Measurements from ENCODE around the gene ME3. TPM values are rescaled to one million over a fixed set of nuclear protein-coding genes. Genes with fewer than 3 reads are reported as not detected.

ME3 gene
- total RNA-seq, 1 experiment from 2014 or later = 1.8 TPM

GRCh38 chr11:86639137-86639536 lies 33.3 kb downstream of the ME3 start (continued):
- TF ChIP-seq, protein P1, sequence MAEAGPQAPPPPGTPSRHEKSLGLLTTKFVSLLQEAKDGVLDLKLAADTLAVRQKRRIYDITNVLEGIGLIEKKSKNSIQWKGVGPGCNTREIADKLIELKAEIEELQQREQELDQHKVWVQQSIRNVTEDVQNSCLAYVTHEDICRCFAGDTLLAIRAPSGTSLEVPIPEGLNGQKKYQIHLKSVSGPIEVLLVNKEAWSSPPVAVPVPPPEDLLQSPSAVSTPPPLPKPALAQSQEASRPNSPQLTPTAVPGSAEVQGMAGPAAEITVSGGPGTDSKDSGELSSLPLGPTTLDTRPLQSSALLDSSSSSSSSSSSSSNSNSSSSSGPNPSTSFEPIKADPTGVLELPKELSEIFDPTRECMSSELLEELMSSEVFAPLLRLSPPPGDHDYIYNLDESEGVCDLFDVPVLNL (CRISPR knock-in tag; IDR thresholded peaks at IDR 0.05; ENCODE audit: borderline replicate concordance, low read depth) = no peak
- no peak for TF ChIP-seq NFYB (CRISPR knock-in tag; conservative IDR thresholded peaks at IDR 0.05; ENCODE audit: low read depth)
- no peak for TF ChIP-seq ETV6 (CRISPR knock-in tag; IDR thresholded peaks at IDR 0.05)

GRCh38 chr11:86638673-86639072 lies 33.7 kb downstream of the ME3 start:
- no peaks in the 10 kb centered on the region; the same call in 1 of the 2 replicates for H3K27me3 Mint-ChIP-seq (ENCODE audit: low read depth)
- ChIA-PET CTCF (interaction anchor here (0.6 to 2.0 kb wide), 5 partner anchors 30 to 242 kb away, joined by 3 to 8 read pairs (median 3); no protein-coding TSS in a partner anchor), POLR2A (no interaction called here)
- TF ChIP-seq ZNF219 (CRISPR knock-in tag; IDR thresholded peaks at IDR 0.05; ENCODE audit: borderline replicate concordance) (no peak), ZNF232 (CRISPR knock-in tag; IDR thresholded peaks at IDR 0.05) (no peak), EMX1 (CRISPR knock-in tag; IDR thresholded peaks at IDR 0.05) (no peak), KAT7 (CRISPR knock-in tag; IDR thresholded peaks at IDR 0.05; ENCODE audit: borderline replicate concordance) (no peak), ZNF317 (CRISPR knock-in tag; IDR thresholded peaks at IDR 0.05; ENCODE audit: borderline replicate concordance, low read depth) (no peak), STAT6 (CRISPR knock-in tag; conservative IDR thresholded peaks at IDR 0.05; ENCODE audit: low read depth) (no peak), RELA (CRISPR knock-in tag; IDR thresholded peaks at IDR 0.05; ENCODE audit: borderline replicate concordance) (no peak), ESRRA (CRISPR knock-in tag; IDR thresholded peaks at IDR 0.05; ENCODE audit: borderline replicate concordance) (no peak), NR3C1 (CRISPR knock-in tag; conservative IDR thresholded peaks at IDR 0.05; ENCODE audit: low read depth) (no peak), ATF1 (CRISPR knock-in tag; IDR thresholded peaks at IDR 0.05) (no peak), ZSCAN18 (CRISPR knock-in tag; IDR thresholded peaks at IDR 0.05) (no peak), TCF7 (CRISPR knock-in tag; IDR thresholded peaks at IDR 0.05; ENCODE audit: low read depth) (no peak)
- TF ChIP-seq, protein P2, sequence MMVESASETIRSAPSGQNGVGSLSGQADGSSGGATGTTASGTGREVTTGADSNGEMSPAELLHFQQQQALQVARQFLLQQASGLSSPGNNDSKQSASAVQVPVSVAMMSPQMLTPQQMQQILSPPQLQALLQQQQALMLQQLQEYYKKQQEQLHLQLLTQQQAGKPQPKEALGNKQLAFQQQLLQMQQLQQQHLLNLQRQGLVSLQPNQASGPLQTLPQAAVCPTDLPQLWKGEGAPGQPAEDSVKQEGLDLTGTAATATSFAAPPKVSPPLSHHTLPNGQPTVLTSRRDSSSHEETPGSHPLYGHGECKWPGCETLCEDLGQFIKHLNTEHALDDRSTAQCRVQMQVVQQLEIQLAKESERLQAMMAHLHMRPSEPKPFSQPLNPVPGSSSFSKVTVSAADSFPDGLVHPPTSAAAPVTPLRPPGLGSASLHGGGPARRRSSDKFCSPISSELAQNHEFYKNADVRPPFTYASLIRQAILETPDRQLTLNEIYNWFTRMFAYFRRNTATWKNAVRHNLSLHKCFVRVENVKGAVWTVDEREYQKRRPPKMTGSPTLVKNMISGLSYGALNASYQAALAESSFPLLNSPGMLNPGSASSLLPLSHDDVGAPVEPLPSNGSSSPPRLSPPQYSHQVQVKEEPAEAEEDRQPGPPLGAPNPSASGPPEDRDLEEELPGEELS (CRISPR knock-in tag; IDR thresholded peaks at IDR 0.05) = no peak
- TF ChIP-seq, protein P1 (CRISPR knock-in tag; IDR thresholded peaks at IDR 0.05; ENCODE audit: borderline replicate concordance, low read depth) = no peak
- TF ChIP-seq, protein P3, sequence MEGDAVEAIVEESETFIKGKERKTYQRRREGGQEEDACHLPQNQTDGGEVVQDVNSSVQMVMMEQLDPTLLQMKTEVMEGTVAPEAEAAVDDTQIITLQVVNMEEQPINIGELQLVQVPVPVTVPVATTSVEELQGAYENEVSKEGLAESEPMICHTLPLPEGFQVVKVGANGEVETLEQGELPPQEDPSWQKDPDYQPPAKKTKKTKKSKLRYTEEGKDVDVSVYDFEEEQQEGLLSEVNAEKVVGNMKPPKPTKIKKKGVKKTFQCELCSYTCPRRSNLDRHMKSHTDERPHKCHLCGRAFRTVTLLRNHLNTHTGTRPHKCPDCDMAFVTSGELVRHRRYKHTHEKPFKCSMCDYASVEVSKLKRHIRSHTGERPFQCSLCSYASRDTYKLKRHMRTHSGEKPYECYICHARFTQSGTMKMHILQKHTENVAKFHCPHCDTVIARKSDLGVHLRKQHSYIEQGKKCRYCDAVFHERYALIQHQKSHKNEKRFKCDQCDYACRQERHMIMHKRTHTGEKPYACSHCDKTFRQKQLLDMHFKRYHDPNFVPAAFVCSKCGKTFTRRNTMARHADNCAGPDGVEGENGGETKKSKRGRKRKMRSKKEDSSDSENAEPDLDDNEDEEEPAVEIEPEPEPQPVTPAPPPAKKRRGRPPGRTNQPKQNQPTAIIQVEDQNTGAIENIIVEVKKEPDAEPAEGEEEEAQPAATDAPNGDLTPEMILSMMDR (IDR thresholded peaks at IDR 0.05) = no peak
- TF ChIP-seq, protein P4, sequence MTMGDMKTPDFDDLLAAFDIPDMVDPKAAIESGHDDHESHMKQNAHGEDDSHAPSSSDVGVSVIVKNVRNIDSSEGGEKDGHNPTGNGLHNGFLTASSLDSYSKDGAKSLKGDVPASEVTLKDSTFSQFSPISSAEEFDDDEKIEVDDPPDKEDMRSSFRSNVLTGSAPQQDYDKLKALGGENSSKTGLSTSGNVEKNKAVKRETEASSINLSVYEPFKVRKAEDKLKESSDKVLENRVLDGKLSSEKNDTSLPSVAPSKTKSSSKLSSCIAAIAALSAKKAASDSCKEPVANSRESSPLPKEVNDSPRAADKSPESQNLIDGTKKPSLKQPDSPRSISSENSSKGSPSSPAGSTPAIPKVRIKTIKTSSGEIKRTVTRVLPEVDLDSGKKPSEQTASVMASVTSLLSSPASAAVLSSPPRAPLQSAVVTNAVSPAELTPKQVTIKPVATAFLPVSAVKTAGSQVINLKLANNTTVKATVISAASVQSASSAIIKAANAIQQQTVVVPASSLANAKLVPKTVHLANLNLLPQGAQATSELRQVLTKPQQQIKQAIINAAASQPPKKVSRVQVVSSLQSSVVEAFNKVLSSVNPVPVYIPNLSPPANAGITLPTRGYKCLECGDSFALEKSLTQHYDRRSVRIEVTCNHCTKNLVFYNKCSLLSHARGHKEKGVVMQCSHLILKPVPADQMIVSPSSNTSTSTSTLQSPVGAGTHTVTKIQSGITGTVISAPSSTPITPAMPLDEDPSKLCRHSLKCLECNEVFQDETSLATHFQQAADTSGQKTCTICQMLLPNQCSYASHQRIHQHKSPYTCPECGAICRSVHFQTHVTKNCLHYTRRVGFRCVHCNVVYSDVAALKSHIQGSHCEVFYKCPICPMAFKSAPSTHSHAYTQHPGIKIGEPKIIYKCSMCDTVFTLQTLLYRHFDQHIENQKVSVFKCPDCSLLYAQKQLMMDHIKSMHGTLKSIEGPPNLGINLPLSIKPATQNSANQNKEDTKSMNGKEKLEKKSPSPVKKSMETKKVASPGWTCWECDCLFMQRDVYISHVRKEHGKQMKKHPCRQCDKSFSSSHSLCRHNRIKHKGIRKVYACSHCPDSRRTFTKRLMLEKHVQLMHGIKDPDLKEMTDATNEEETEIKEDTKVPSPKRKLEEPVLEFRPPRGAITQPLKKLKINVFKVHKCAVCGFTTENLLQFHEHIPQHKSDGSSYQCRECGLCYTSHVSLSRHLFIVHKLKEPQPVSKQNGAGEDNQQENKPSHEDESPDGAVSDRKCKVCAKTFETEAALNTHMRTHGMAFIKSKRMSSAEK (CRISPR knock-in tag; IDR thresholded peaks at IDR 0.05; ENCODE audit: borderline replicate concordance) = no peak
- H3K4me3 Mint-ChIP-seq = no peak overlapping the region
- ATAC-seq (no peak; the same call in 1 of the 2 replicates), DNase-seq (ENCODE audit: low spot score) (no peak)
- no peak overlapping the region for H3K27ac Mint-ChIP-seq
- H3K9me3 Mint-ChIP-seq = no peaks in the 10 kb centered on the region
- H3K36me3 Mint-ChIP-seq = no peaks in the 10 kb centered on the region
- H3K4me1 Mint-ChIP-seq = peaks cover 4% of the 10 kb centered on the region
